H1 (cell line): ENCODE results near the gene MYOD1.

Source experiments
- EP300 ChIP-seq, 2 experiments: IDR thresholded peaks; 1 replicate in 1 of 2; 2 replicates in 1 of 2; pipeline ENCODE4 v1.6.1; 2011 to 2012; ENCODE audit warnings: low read depth in 2 of 2, low read length in 2 of 2, mild to moderate bottlenecking in 2 of 2, borderline replicate concordance in 1 of 2, inconsistent platforms in 1 of 2, moderate library complexity in 1 of 2
- EZH2 ChIP-seq: fragments of 200-600 bp; sonication (generic); IDR thresholded peaks from 2 replicates; pipeline ENCODE4 v1.7.1; 2012; ENCODE audit warnings: low read depth, mild to moderate bottlenecking, moderate library complexity, low read length, inconsistent platforms; ENCODE audit not compliant: severe bottlenecking
- JUN ChIP-seq: IDR thresholded peaks from 2 replicates; pipeline ENCODE4 v1.6.1; 2011; ENCODE audit warnings: low read depth, mild to moderate bottlenecking, improper control_type of control experiment, low read length
- POLR2AphosphoS5 ChIP-seq: IDR thresholded peaks from 2 replicates; pipeline ENCODE4 v1.6.1; 2011; ENCODE audit warnings: low read depth, low read length
- POU5F1 ChIP-seq: IDR thresholded peaks from 2 replicates; pipeline ENCODE4 v1.6.1; 2011; ENCODE audit warnings: low read depth, mild to moderate bottlenecking, low read length, moderate library complexity
- SP1 ChIP-seq: IDR thresholded peaks from 2 replicates; pipeline ENCODE4 v1.6.1; 2011; ENCODE audit warnings: low read depth, low read length
- TF ChIP-seq, protein P1 (sequence below), 3 experiments: IDR thresholded peaks; 1 replicate in 2 of 3; 2 replicates in 1 of 3; pipeline versions ENCODE4 v1.5.1 to v1.6.1; 2011; ENCODE audit warnings: low read length in 3 of 3, mild to moderate bottlenecking in 3 of 3, inconsistent platforms in 2 of 3, low read depth in 1 of 3, moderate library complexity in 1 of 3; ENCODE audit not compliant: insufficient read depth in 1 of 3; ENCODE audit errors: control extremely low read depth in 1 of 3

DNA sequence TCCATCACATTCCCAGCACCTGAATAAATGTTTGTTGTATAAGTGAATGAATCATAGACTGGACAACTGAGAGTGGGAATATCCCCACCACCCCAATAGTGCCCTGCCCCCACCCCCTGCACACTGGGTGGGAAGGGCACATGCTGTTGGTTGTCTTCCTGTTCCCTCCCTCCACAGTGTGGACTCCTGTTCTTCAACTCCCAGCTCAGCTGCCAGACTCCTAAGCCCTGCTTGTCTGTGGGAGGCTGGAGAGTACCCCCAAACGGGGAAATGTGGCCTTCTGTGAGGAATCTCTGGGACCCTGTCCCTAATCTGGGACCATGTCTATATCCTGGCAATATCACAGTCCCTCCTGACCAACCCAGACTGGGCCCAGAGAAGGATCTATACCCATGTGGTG lies 5.5 kb upstream of the MYOD1 start:
- TF ChIP-seq, protein P1, sequence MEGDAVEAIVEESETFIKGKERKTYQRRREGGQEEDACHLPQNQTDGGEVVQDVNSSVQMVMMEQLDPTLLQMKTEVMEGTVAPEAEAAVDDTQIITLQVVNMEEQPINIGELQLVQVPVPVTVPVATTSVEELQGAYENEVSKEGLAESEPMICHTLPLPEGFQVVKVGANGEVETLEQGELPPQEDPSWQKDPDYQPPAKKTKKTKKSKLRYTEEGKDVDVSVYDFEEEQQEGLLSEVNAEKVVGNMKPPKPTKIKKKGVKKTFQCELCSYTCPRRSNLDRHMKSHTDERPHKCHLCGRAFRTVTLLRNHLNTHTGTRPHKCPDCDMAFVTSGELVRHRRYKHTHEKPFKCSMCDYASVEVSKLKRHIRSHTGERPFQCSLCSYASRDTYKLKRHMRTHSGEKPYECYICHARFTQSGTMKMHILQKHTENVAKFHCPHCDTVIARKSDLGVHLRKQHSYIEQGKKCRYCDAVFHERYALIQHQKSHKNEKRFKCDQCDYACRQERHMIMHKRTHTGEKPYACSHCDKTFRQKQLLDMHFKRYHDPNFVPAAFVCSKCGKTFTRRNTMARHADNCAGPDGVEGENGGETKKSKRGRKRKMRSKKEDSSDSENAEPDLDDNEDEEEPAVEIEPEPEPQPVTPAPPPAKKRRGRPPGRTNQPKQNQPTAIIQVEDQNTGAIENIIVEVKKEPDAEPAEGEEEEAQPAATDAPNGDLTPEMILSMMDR (IDR thresholded peaks at IDR 0.05; ENCODE audit: control extremely low read depth in 1 of 3, insufficient read depth in 1 of 3, low read depth in 1 of 3, low read length in 3 of 3): no peak
- no peak for TF ChIP-seq EZH2
- TF ChIP-seq SP1: no peak
- TF ChIP-seq POU5F1: no peak
- TF ChIP-seq EP300 (IDR thresholded peaks at IDR 0.05; ENCODE audit: borderline replicate concordance in 1 of 2, low read depth in 2 of 2, low read length in 2 of 2): no peak
- TF ChIP-seq JUN: no peak
- TF ChIP-seq POLR2AphosphoS5: no peak
